Measurements from ENCODE around the gene FARSB. TPM values are rescaled to one million over a fixed set of nuclear protein-coding genes. Genes with fewer than 3 reads are reported as not detected.

The FARSB gene
- polyA plus RNA-seq, 4 donors = 9.2 to 31.9 (median 15.9) TPM

- H3K36me3 ChIP-seq (ENCODE audit: control insufficient read depth in 3 of 3, insufficient read depth in 2 of 3, low read depth in 1 of 3, low read length in 3 of 3) = peaks cover 6 to 11% (median 8%) of the 10 kb centered on the region in 3 donors
- H3K27me3 ChIP-seq (ENCODE audit: control insufficient read depth in 3 of 3, insufficient read depth in 3 of 3, low read length in 3 of 3) = no peaks in the 10 kb centered on the region
- no peak overlapping the region for H3K4me3 ChIP-seq (ENCODE audit: low read depth in 1 of 3, low read length in 3 of 3)
- peaks cover 0 to 9% (median 0%) of the 10 kb centered on the region in 3 donors for H3K4me1 ChIP-seq (ENCODE audit: control insufficient read depth in 3 of 3, insufficient read depth in 2 of 3, low read depth in 1 of 3, low read length in 2 of 3)
- no peak for FAIRE-seq
- peak in 1 of 2 donors; percentile 15 for DNase-seq
- no peak overlapping the region for H3K27ac ChIP-seq (ENCODE audit: low read depth in 1 of 3, low read length in 2 of 3)
- WGBS, 3 donors = 58 to 83% (median 80%) methylated on average over 1 of the region's 1 CpG
- H3K9me3 ChIP-seq (ENCODE audit: control insufficient read depth in 2 of 2, insufficient read depth in 1 of 2, low read depth in 1 of 2, low read length in 1 of 2) = no peaks in the 10 kb centered on the region
These were observed 83.1 kb downstream of the FARSB start for GRCh38 chr2:222572751-222573174.

- Histone ChIP-seq H3K27me3 (ENCODE audit: control insufficient read depth in 3 of 3, insufficient read depth in 3 of 3, low read length in 3 of 3) (no peaks in the 10 kb centered on the region), H3K9me3 (ENCODE audit: control insufficient read depth in 2 of 2, insufficient read depth in 1 of 2, low read depth in 1 of 2, low read length in 1 of 2) (no peaks in the 10 kb centered on the region), H3K4me3 (ENCODE audit: low read depth in 1 of 3, low read length in 3 of 3) (no peak overlapping the region), H3K36me3 (ENCODE audit: control insufficient read depth in 3 of 3, insufficient read depth in 2 of 3, low read depth in 1 of 3, low read length in 3 of 3) (peaks cover 6 to 11% (median 8%) of the 10 kb centered on the region in 3 donors), H3K27ac (ENCODE audit: low read depth in 1 of 3, low read length in 2 of 3) (no peak overlapping the region), H3K4me1 (ENCODE audit: control insufficient read depth in 3 of 3, insufficient read depth in 2 of 3, low read depth in 1 of 3, low read length in 2 of 3) (peaks cover 0 to 9% (median 0%) of the 10 kb centered on the region in 3 donors)
- DNase-seq = no peak
- no peak for FAIRE-seq
- WGBS, 3 donors = 86 to 88% (median 87%) methylated on average over 6 of the region's 6 CpGs
These were observed 83.6 kb downstream of the FARSB start for GRCh38 chr2:222572264-222572721.

GRCh38 chr2:222569826-222570225 lies 86.1 kb downstream of the FARSB start:
- H3K4me1 ChIP-seq (ENCODE audit: control insufficient read depth in 3 of 3, insufficient read depth in 2 of 3, low read depth in 1 of 3, low read length in 2 of 3) = peaks cover 0 to 9% (median 0%) of the 10 kb centered on the region in 3 donors
- WGBS, 3 donors = 77 to 92% (median 88%) methylated on average over 1 of the region's 1 CpG
- H3K36me3 ChIP-seq (ENCODE audit: control insufficient read depth in 3 of 3, insufficient read depth in 2 of 3, low read depth in 1 of 3, low read length in 3 of 3) = peaks cover 7 to 11% (median 8%) of the 10 kb centered on the region in 3 donors
- no peak overlapping the region for H3K4me3 ChIP-seq (ENCODE audit: low read depth in 1 of 3, low read length in 3 of 3)
- DNase-seq (no peak), FAIRE-seq (no peak)
- H3K27ac ChIP-seq (ENCODE audit: low read depth in 1 of 3, low read length in 2 of 3) = no peak overlapping the region
- H3K27me3 ChIP-seq (ENCODE audit: control insufficient read depth in 3 of 3, insufficient read depth in 3 of 3, low read length in 3 of 3) = no peaks in the 10 kb centered on the region
- no peaks in the 10 kb centered on the region for H3K9me3 ChIP-seq (ENCODE audit: control insufficient read depth in 2 of 2, insufficient read depth in 1 of 2, low read depth in 1 of 2, low read length in 1 of 2)

GRCh38 chr2:222568865-222569264 lies 87.0 kb downstream of the FARSB start:
- H3K27ac ChIP-seq (ENCODE audit: low read depth in 1 of 3, low read length in 2 of 3) = no peak overlapping the region
- FAIRE-seq (no peak), DNase-seq (no peak)
- H3K4me3 ChIP-seq (ENCODE audit: low read depth in 1 of 3, low read length in 3 of 3) = no peak overlapping the region
- 76 to 85% (median 83%) methylated on average over 4 of the region's 4 CpGs for WGBS, 3 donors
- peaks cover 7 to 11% (median 8%) of the 10 kb centered on the region in 3 donors for H3K36me3 ChIP-seq (ENCODE audit: control insufficient read depth in 3 of 3, insufficient read depth in 2 of 3, low read depth in 1 of 3, low read length in 3 of 3)
- H3K27me3 ChIP-seq (ENCODE audit: control insufficient read depth in 3 of 3, insufficient read depth in 3 of 3, low read length in 3 of 3) = no peaks in the 10 kb centered on the region
- H3K9me3 ChIP-seq (ENCODE audit: control insufficient read depth in 2 of 2, insufficient read depth in 1 of 2, low read depth in 1 of 2, low read length in 1 of 2) = no peaks in the 10 kb centered on the region
- H3K4me1 ChIP-seq (ENCODE audit: control insufficient read depth in 3 of 3, insufficient read depth in 2 of 3, low read depth in 1 of 3, low read length in 2 of 3) = peaks cover 0 to 9% (median 0%) of the 10 kb centered on the region in 3 donors

- Histone ChIP-seq H3K27me3 (ENCODE audit: control insufficient read depth in 3 of 3, insufficient read depth in 3 of 3, low read length in 3 of 3) (no peaks in the 10 kb centered on the region), H3K9me3 (ENCODE audit: control insufficient read depth in 2 of 2, insufficient read depth in 1 of 2, low read depth in 1 of 2, low read length in 1 of 2) (no peaks in the 10 kb centered on the region), H3K27ac (ENCODE audit: low read depth in 1 of 3, low read length in 2 of 3) (peak overlapping the region in 1 of 3 donors; percentile 35), H3K4me3 (ENCODE audit: low read depth in 1 of 3, low read length in 3 of 3) (no peak overlapping the region), H3K36me3 (ENCODE audit: control insufficient read depth in 3 of 3, insufficient read depth in 2 of 3, low read depth in 1 of 3, low read length in 3 of 3) (peaks cover 2 to 5% (median 2%) of the 10 kb centered on the region in 3 donors), H3K4me1 (ENCODE audit: control insufficient read depth in 3 of 3, insufficient read depth in 2 of 3, low read depth in 1 of 3, low read length in 2 of 3) (no peaks in the 10 kb centered on the region)
- no peak for FAIRE-seq
- DNase-seq = peak in 1 of 2 donors; percentile 65
- 76 to 87% (median 84%) methylated on average over 6 of the region's 6 CpGs for WGBS, 3 donors
These were observed 89.7 kb downstream of the FARSB start for GRCh38 chr2:222566229-222566628.

- no peak for DNase-seq
- Histone ChIP-seq H3K4me3 (ENCODE audit: low read depth in 1 of 3, low read length in 3 of 3) (no peak overlapping the region), H3K27ac (ENCODE audit: low read depth in 1 of 3, low read length in 2 of 3) (no peak overlapping the region), H3K36me3 (ENCODE audit: control insufficient read depth in 3 of 3, insufficient read depth in 2 of 3, low read depth in 1 of 3, low read length in 3 of 3) (peaks cover 0 to 2% (median 2%) of the 10 kb centered on the region in 3 donors), H3K4me1 (ENCODE audit: control insufficient read depth in 3 of 3, insufficient read depth in 2 of 3, low read depth in 1 of 3, low read length in 2 of 3) (no peaks in the 10 kb centered on the region), H3K27me3 (ENCODE audit: control insufficient read depth in 3 of 3, insufficient read depth in 3 of 3, low read length in 3 of 3) (no peaks in the 10 kb centered on the region), H3K9me3 (ENCODE audit: control insufficient read depth in 2 of 2, insufficient read depth in 1 of 2, low read depth in 1 of 2, low read length in 1 of 2) (no peaks in the 10 kb centered on the region)
- no peak for FAIRE-seq
- 80 to 92% (median 92%) methylated on average over 6 of the region's 6 CpGs for WGBS, 3 donors
These were observed 92.0 kb downstream of the FARSB start for GRCh38 chr2:222563936-222564335.

GRCh38 chr2:222563106-222563718 lies 92.7 kb downstream of the FARSB start:
- FAIRE-seq = no peak

GRCh38 chr2:222561817-222562645 lies 93.9 kb downstream of the FARSB start:
- FAIRE-seq = no peak

More at GRCh38 chr2:222563106-222563718, 92.7 kb downstream of the FARSB start:
- Histone ChIP-seq H3K4me1 (ENCODE audit: control insufficient read depth in 3 of 3, insufficient read depth in 2 of 3, low read depth in 1 of 3, low read length in 2 of 3) (no peaks in the 10 kb centered on the region), H3K36me3 (ENCODE audit: control insufficient read depth in 3 of 3, insufficient read depth in 2 of 3, low read depth in 1 of 3, low read length in 3 of 3) (peaks cover 0 to 2% (median 0%) of the 10 kb centered on the region in 3 donors), H3K27ac (ENCODE audit: low read depth in 1 of 3, low read length in 2 of 3) (no peak overlapping the region), H3K27me3 (ENCODE audit: control insufficient read depth in 3 of 3, insufficient read depth in 3 of 3, low read length in 3 of 3) (no peaks in the 10 kb centered on the region), H3K4me3 (ENCODE audit: low read depth in 1 of 3, low read length in 3 of 3) (no peak overlapping the region), H3K9me3 (ENCODE audit: control insufficient read depth in 2 of 2, insufficient read depth in 1 of 2, low read depth in 1 of 2, low read length in 1 of 2) (no peaks in the 10 kb centered on the region)
- DNase-seq = no peak
- WGBS, 3 donors = 69 to 74% (median 74%) methylated on average over 11 of the region's 11 CpGs

More at GRCh38 chr2:222561817-222562645, 93.9 kb downstream of the FARSB start:
- Histone ChIP-seq H3K9me3 (ENCODE audit: control insufficient read depth in 2 of 2, insufficient read depth in 1 of 2, low read depth in 1 of 2, low read length in 1 of 2) (no peaks in the 10 kb centered on the region), H3K4me1 (ENCODE audit: control insufficient read depth in 3 of 3, insufficient read depth in 2 of 3, low read depth in 1 of 3, low read length in 2 of 3) (no peaks in the 10 kb centered on the region), H3K27me3 (ENCODE audit: control insufficient read depth in 3 of 3, insufficient read depth in 3 of 3, low read length in 3 of 3) (no peaks in the 10 kb centered on the region), H3K36me3 (ENCODE audit: control insufficient read depth in 3 of 3, insufficient read depth in 2 of 3, low read depth in 1 of 3, low read length in 3 of 3) (no peaks in the 10 kb centered on the region), H3K4me3 (ENCODE audit: low read depth in 1 of 3, low read length in 3 of 3) (no peak overlapping the region), H3K27ac (ENCODE audit: low read depth in 1 of 3, low read length in 2 of 3) (no peak overlapping the region)
- WGBS, 3 donors = 61 to 65% (median 63%) methylated on average over 6 of the region's 6 CpGs
- peak; percentile 71 to 76 for DNase-seq

Data from small intestine (tissue), 7 donors.